ENCODE results near the gene KLHL29.

GRCh38 chr2:23647563-23647962 is 262.6 kb downstream of the KLHL29 start:
- TF ChIP-seq EZH2 (IDR thresholded peaks at IDR 0.05; ENCODE audit: low read depth, unreplicated experiment) (no peak), CTCF (conservative IDR thresholded peaks at IDR 0.05; ENCODE audit: low read depth in 2 of 2) (no peak), EZH2phosphoT487 (IDR thresholded peaks at IDR 0.05; ENCODE audit: unreplicated experiment) (no peak), REST (IDR thresholded peaks at IDR 0.05; ENCODE audit: unreplicated experiment) (no peak), STAT1 (IDR thresholded peaks at IDR 0.05; ENCODE audit: unreplicated experiment) (no peak), POLR2AphosphoS5 (IDR thresholded peaks at IDR 0.05; ENCODE audit: low read depth) (no peak), CREB1 (CRISPR knock-in tag; IDR thresholded peaks at IDR 0.05; ENCODE audit: low read depth) (no peak), ZNF331 (CRISPR knock-in tag; IDR thresholded peaks at IDR 0.05; ENCODE audit: low read depth) (no peak), ETS1 (IDR thresholded peaks at IDR 0.05) (no peak), ZNF462 (CRISPR knock-in tag; IDR thresholded peaks at IDR 0.05) (no peak), JUNB (IDR thresholded peaks at IDR 0.05; ENCODE audit: unreplicated experiment) (no peak)
